DND-41 (cell line): ENCODE measurements around the gene ZG16B.

Source experiments
- ATAC-seq: fragments of 200-7000 bp; cut with Tn5 transposase; 3 replicates; pipeline ENCODE4 v1.9.1; 2021; ENCODE audit warnings: low read depth; ENCODE audit not compliant: insufficient read depth
- DNase-seq: peaks from one replicate; pipeline ENCODE4 v3.0.0-alpha.2; 2020
- H2AFZ ChIP-seq: 2 replicates; pipeline ENCODE4 v1.6.0; 2012; ENCODE audit warnings: low read depth, low read length
- H3K27ac ChIP-seq: 2 replicates; pipeline ENCODE4 v1.5.1; 2012; ENCODE audit warnings: low read length, inconsistent platforms
- H3K27me3 ChIP-seq: fragments of 200-600 bp; sonication (generic); 2 replicates; pipeline ENCODE4 v1.6.0; 2012; ENCODE audit warnings: low read length, mild to moderate bottlenecking, inconsistent platforms; ENCODE audit not compliant: insufficient read depth, poor library complexity
- H3K36me3 ChIP-seq: 2 replicates; pipeline ENCODE4 v1.5.1; 2012; ENCODE audit warnings: low read length, inconsistent platforms; ENCODE audit not compliant: insufficient read depth
- H3K4me1 ChIP-seq: 2 replicates; pipeline ENCODE4 v1.5.1; 2012; ENCODE audit warnings: mild to moderate bottlenecking, low read length; ENCODE audit not compliant: insufficient read depth
- H3K4me2 ChIP-seq: 2 replicates; pipeline ENCODE4 v1.6.0; 2012; ENCODE audit warnings: mild to moderate bottlenecking, moderate library complexity, low read length, inconsistent platforms; ENCODE audit not compliant: insufficient read depth
- H3K4me3 ChIP-seq, 2 experiments: fragments of 200-600 bp in 1 of 2; shearing (Covaris generic) in 1 of 2; 2 replicates each; pipeline ENCODE4 v1.5.1; 2012 to 2016; ENCODE audit warnings: inconsistent platforms in 2 of 2, low read length in 2 of 2, mild to moderate bottlenecking in 2 of 2, low read depth in 1 of 2, moderate library complexity in 1 of 2
- H3K79me2 ChIP-seq: 2 replicates; pipeline ENCODE4 v1.6.0; 2012; ENCODE audit warnings: low read length, inconsistent platforms; ENCODE audit not compliant: insufficient read depth
- H3K9ac ChIP-seq: 2 replicates; pipeline ENCODE4 v1.6.0; 2012; ENCODE audit warnings: low read depth, mild to moderate bottlenecking, inconsistent platforms, low read length, moderate library complexity
- H3K9me3 ChIP-seq: 2 replicates; pipeline ENCODE4 v1.5.1; 2012; ENCODE audit warnings: low read length, moderate library complexity, mild to moderate bottlenecking, inconsistent platforms; ENCODE audit not compliant: insufficient read depth, severe bottlenecking
- H4K20me1 ChIP-seq: 2 replicates; pipeline ENCODE4 v1.6.0; 2012; ENCODE audit warnings: low read length; ENCODE audit not compliant: insufficient read depth
- CTCF ChIP-seq: IDR thresholded peaks from 2 replicates; pipeline ENCODE4 v1.5.1; 2012; ENCODE audit warnings: borderline replicate concordance, low read length, moderate library complexity, mild to moderate bottlenecking; ENCODE audit not compliant: poor library complexity, severe bottlenecking; ENCODE audit errors: extremely low read depth
- EZH2 ChIP-seq: IDR thresholded peaks from 3 replicates; pipeline ENCODE4 v1.6.1; 2012; ENCODE audit warnings: borderline replicate concordance, low read depth, mild to moderate bottlenecking, moderate library complexity, low read length, inconsistent platforms; ENCODE audit not compliant: severe bottlenecking

ZG16B gene

DNA sequence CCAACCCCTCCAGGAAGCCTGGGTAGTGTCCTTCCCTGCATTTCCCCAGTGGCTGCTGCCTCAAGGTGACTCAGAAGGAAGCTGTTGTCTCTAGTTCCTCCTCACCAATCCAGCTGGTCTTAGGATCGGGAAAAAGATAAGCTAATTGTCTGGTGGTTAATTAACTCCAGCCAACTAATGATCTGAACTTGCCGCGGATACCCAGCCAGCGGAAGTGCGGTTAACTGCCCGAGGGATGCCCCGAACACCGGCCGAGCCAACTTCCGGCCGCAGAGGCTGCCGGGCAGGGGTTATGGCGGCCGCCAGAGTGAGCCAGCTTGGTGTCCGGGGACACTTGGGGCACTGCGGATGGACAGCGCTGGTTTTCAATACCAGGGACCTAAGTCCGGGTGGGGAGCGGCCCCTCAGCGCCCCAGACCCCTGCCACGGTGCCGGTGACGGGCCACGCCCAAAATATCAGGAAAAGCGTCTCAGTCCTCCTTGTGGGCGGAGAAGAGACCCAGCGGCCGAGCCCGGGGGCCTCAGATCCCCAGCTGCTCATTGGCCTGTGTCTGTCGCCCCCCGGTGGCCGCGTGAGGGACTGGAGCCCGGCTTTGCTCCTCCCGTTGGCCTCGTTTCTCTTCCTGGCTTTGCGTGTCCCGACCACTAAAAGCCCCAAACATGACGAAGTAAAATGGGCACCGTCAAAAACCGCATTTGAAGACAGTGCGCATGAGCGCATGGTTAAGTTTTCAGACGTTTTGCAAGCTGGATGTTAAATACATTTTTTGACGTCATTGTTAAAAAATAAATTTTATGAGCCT, 38.1 kb downstream of the ZG16B start:
- Histone ChIP-seq H3K79me2 (no peaks in the 10 kb centered on the region), H3K27me3 (peaks cover 14% of the 10 kb centered on the region), H3K9me3 (no peaks in the 10 kb centered on the region), H2AFZ (peak overlapping the region; percentile 85), H3K36me3 (no peaks in the 10 kb centered on the region), H3K4me2 (peak overlapping the region; percentile 68), H4K20me1 (no peaks in the 10 kb centered on the region), H3K9ac (peak overlapping the region; percentile 66), H3K27ac (peak overlapping the region; percentile 73), H3K4me1 (peaks cover 16% of the 10 kb centered on the region), H3K4me3 (peak overlapping the region; percentile 31 to 64; a peak in 3 of 4 replicates)
- DNase-seq (peak; percentile 97), ATAC-seq (peak; percentile 95)
- peak; percentile 97 for TF ChIP-seq CTCF
- no peak for TF ChIP-seq EZH2

- H3K27ac ChIP-seq = no peak overlapping the region
- no peak overlapping the region for H3K9ac ChIP-seq
- H3K4me3 ChIP-seq = no peak overlapping the region
- no peak for DNase-seq
- no peaks in the 10 kb centered on the region for H3K9me3 ChIP-seq
- H3K27me3 ChIP-seq = no peaks in the 10 kb centered on the region
- no peaks in the 10 kb centered on the region for H3K36me3 ChIP-seq
- no peaks in the 10 kb centered on the region for H3K79me2 ChIP-seq
- peaks cover 27% of the 10 kb centered on the region for H3K4me1 ChIP-seq
- TF ChIP-seq EZH2 = no peak
- no peak for TF ChIP-seq CTCF
- no peak for ATAC-seq
- H4K20me1 ChIP-seq = no peaks in the 10 kb centered on the region
- H3K4me2 ChIP-seq = no peak overlapping the region
- no peak overlapping the region for H2AFZ ChIP-seq
Measured at GRCh38 chr16:2871926-2872325, 41.8 kb downstream of the ZG16B start.

- Histone ChIP-seq H3K4me3 (no peak overlapping the region), H3K27ac (no peak overlapping the region)
Measured at GRCh38 chr16:2874032-2874911, 44.2 kb downstream of the ZG16B start.

More at GRCh38 chr16:2874032-2874911, 44.2 kb downstream of the ZG16B start:
- H3K9me3 ChIP-seq = no peaks in the 10 kb centered on the region
- no peaks in the 10 kb centered on the region for H3K79me2 ChIP-seq
- DNase-seq = no peak
- peak overlapping the region; percentile 66 for H2AFZ ChIP-seq
- H3K4me2 ChIP-seq = peak overlapping the region; percentile 49
- H3K27me3 ChIP-seq = no peaks in the 10 kb centered on the region
- peak overlapping the region; percentile 30; the same call in 1 of the 2 replicates for H3K9ac ChIP-seq
- H3K4me1 ChIP-seq = peaks cover 11% of the 10 kb centered on the region
- H3K36me3 ChIP-seq = no peaks in the 10 kb centered on the region
- no peaks in the 10 kb centered on the region for H4K20me1 ChIP-seq
- ATAC-seq = no peak
- TF ChIP-seq CTCF (no peak), EZH2 (no peak)
